PC-3 (cell line): Measurements from ENCODE around the gene OR9I1. TPM values are rescaled to one million over a fixed set of nuclear protein-coding genes. Genes with fewer than 3 reads are reported as not detected.

Source experiments
- ATAC-seq: fragments of 200-7000 bp; cut with Tn5 transposase; 2 replicates; pipeline ENCODE4 v1.9.1; 2020; ENCODE audit warnings: mild to moderate bottlenecking, moderate library complexity
- BruUV-seq: library from RNA; stranded (reverse); fragments of 400-500 nt; replicated peaks from 2 replicates; lab custom pipeline; 2021; lab: Mats Ljungman, UMichigan
- CTCF ChIA-PET: fragments of 300-600 bp; sonication (Branson Sonifier 250); formaldehyde crosslinking; loops from one replicate; lab custom pipeline; 2022; ENCODE audit warnings: antibody characterized with exemption; lab: Charles Lee
- POLR2A ChIA-PET: fragments of 300-600 bp; sonication (Branson Sonifier 250); formaldehyde crosslinking; loops from one replicate; lab custom pipeline; 2022; ENCODE audit warnings: antibody characterized with exemption; ENCODE audit not compliant: unreplicated experiment; lab: Charles Lee
- DNase-seq: peaks from one replicate; pipeline ENCODE4 v3.0.0-alpha.2; 2015
- H2AFZ ChIP-seq: fragments of 300-600 bp; sonication (generic); 2 replicates; pipeline ENCODE4 v1.6.0; 2016; ENCODE audit warnings: antibody characterized with exemption, low read length
- H3F3A ChIP-seq: fragments of 300-600 bp; sonication (generic); one replicate; pipeline ENCODE4 v1.6.0; 2017; ENCODE audit warnings: antibody characterized with exemption, low read length, control low read depth, mild to moderate bottlenecking; ENCODE audit not compliant: unreplicated experiment
- H3K27ac ChIP-seq: fragments of 300-600 bp; sonication (generic); 2 replicates; pipeline ENCODE4 v1.5.1; 2016; ENCODE audit warnings: mild to moderate bottlenecking, low read length
- H3K27me3 ChIP-seq: fragments of 300-600 bp; sonication (generic); 2 replicates; pipeline ENCODE4 v1.6.1; 2016; ENCODE audit warnings: low read length, mixed read lengths
- H3K36me3 ChIP-seq: fragments of 300-600 bp; sonication (generic); 2 replicates; pipeline ENCODE4 v1.6.1; 2016; ENCODE audit warnings: low read depth, mixed run types, low read length, mixed read lengths
- H3K4me1 ChIP-seq: fragments of 300-600 bp; sonication (generic); 2 replicates; pipeline ENCODE4 v1.5.1; 2016; ENCODE audit warnings: low read length; ENCODE audit not compliant: insufficient read depth
- H3K4me2 ChIP-seq: fragments of 300-600 bp; sonication (generic); 2 replicates; pipeline ENCODE4 v1.6.0; 2016; ENCODE audit warnings: low read length
- H3K4me3 ChIP-seq: fragments of 300-600 bp; sonication (generic); 2 replicates; pipeline ENCODE4 v1.5.1; 2016; ENCODE audit warnings: mild to moderate bottlenecking, low read length, mixed read lengths
- H3K79me2 ChIP-seq: fragments of 300-600 bp; sonication (generic); 2 replicates; pipeline ENCODE4 v1.6.1; 2017; ENCODE audit warnings: low read length, mixed read lengths
- H3K9ac ChIP-seq: fragments of 300-600 bp; sonication (generic); 2 replicates; pipeline ENCODE4 v1.6.0; 2016; ENCODE audit warnings: mild to moderate bottlenecking, low read length
- H3K9me2 ChIP-seq: fragments of 300-600 bp; sonication (generic); replicated peaks from 2 replicates; pipeline ENCODE4 v1.6.1; 2016; ENCODE audit warnings: mixed run types, low read length, mixed read lengths
- H3K9me3 ChIP-seq: fragments of 300-600 bp; sonication (generic); 2 replicates; pipeline ENCODE4 v1.6.1; 2016; ENCODE audit warnings: low read length, mixed read lengths
- H4K20me1 ChIP-seq: fragments of 300-600 bp; sonication (generic); 2 replicates; pipeline ENCODE4 v1.6.1; 2016; ENCODE audit warnings: low read length, mixed read lengths
- CTCF ChIP-seq: fragments of 300-600 bp; sonication (generic); conservative IDR thresholded peaks from 2 replicates; pipeline ENCODE4 v1.5.1; 2017; ENCODE audit warnings: antibody characterized with exemption, low read depth, mild to moderate bottlenecking, low read length
- EZH2 ChIP-seq: fragments of 300-600 bp; sonication (generic); IDR thresholded peaks from one replicate; pipeline ENCODE4 v1.6.1; 2017; ENCODE audit warnings: antibody characterized with exemption, mild to moderate bottlenecking, low read length; ENCODE audit not compliant: unreplicated experiment
- EZH2phosphoT487 ChIP-seq: fragments of 300-600 bp; sonication (generic); IDR thresholded peaks from 2 replicates; pipeline ENCODE4 v1.6.1; 2018; ENCODE audit warnings: mild to moderate bottlenecking, antibody characterized with exemption, low read length, borderline replicate concordance
- intact Hi-C: fragments of 100-400 bp; cut with micrococcal nuclease; formaldehyde crosslinking; loops from 2 replicates; pipeline ENCODE4 v1.9.0; 2023
- total RNA-seq: library from RNA; depleted of rRNA; stranded (reverse); fragments of >200 nt; gene quantifications from 2 replicates; pipeline ENCODE4 v1.2.3, GENCODE V29; 2014; rRNA removed

OR9I1 gene
- total RNA-seq, 1 experiment from 2014 or later: not detected

GRCh38 chr11:58070585-58070984 lies 54.7 kb downstream of the OR9I1 start:
- no peak for DNase-seq
- H3K9me3 ChIP-seq: no peaks in the 10 kb centered on the region
- ChIA-PET POLR2A (no interaction called here), CTCF (no interaction called here)
- H3K9ac ChIP-seq: no peak overlapping the region
- no peak for ATAC-seq
- TF ChIP-seq EZH2 (no peak), CTCF (no peak), EZH2phosphoT487 (no peak)
- no peaks in the 10 kb centered on the region for H3K36me3 ChIP-seq
- H3K4me2 ChIP-seq: no peak overlapping the region
- no peaks in the 10 kb centered on the region for H3K79me2 ChIP-seq
- no peak overlapping the region for H3K4me3 ChIP-seq
- H3F3A ChIP-seq: no peaks in the 10 kb centered on the region
- H3K4me1 ChIP-seq: no peaks in the 10 kb centered on the region
- intact Hi-C loops: no loop called here
- H3K9me2 ChIP-seq: no peaks in the 10 kb centered on the region
- BruUV-seq: no TSS peak
- no peaks in the 10 kb centered on the region for H4K20me1 ChIP-seq
- H3K27me3 ChIP-seq: peaks cover 6% of the 10 kb centered on the region; the same call in 1 of the 2 replicates
- no peak overlapping the region for H3K27ac ChIP-seq
- no peak overlapping the region for H2AFZ ChIP-seq

GRCh38 chr11:58068655-58069054 lies 56.7 kb downstream of the OR9I1 start:
- no peaks in the 10 kb centered on the region for H3K9me2 ChIP-seq
- no peaks in the 10 kb centered on the region for H4K20me1 ChIP-seq
- CTCF ChIA-PET: interaction anchor here (0.6 kb wide), 1 partner anchor 69 kb away, joined by 3 read pairs; no protein-coding TSS in a partner anchor
- ATAC-seq: no peak
- H3K4me1 ChIP-seq: no peaks in the 10 kb centered on the region
- POLR2A ChIA-PET: no interaction called here
- TF ChIP-seq CTCF: peak; percentile 32; the same call in 1 of the 2 replicates
- TF ChIP-seq EZH2phosphoT487: no peak
- no peak for TF ChIP-seq EZH2
- no peak overlapping the region for H3K9ac ChIP-seq
- no peaks in the 10 kb centered on the region for H3K9me3 ChIP-seq
- peaks cover 17% of the 10 kb centered on the region; the same call in 1 of the 2 replicates for H3K27me3 ChIP-seq
- H3F3A ChIP-seq: no peaks in the 10 kb centered on the region
- H3K4me3 ChIP-seq: no peak overlapping the region
- no peak overlapping the region for H3K4me2 ChIP-seq
- intact Hi-C loops: no loop called here
- H3K27ac ChIP-seq: no peak overlapping the region
- no TSS peak for BruUV-seq
- no peak for DNase-seq
- H3K79me2 ChIP-seq: no peaks in the 10 kb centered on the region
- no peaks in the 10 kb centered on the region for H3K36me3 ChIP-seq
- no peak overlapping the region for H2AFZ ChIP-seq

- no peak overlapping the region for H3K9ac ChIP-seq
- ATAC-seq: no peak
Observed at GRCh38 chr11:58067685-58068084, 57.6 kb downstream of the OR9I1 start.

More at GRCh38 chr11:58067685-58068084, 57.6 kb downstream of the OR9I1 start:
- H3K9me2 ChIP-seq: no peaks in the 10 kb centered on the region
- H2AFZ ChIP-seq: no peak overlapping the region
- no peak overlapping the region for H3K27ac ChIP-seq
- intact Hi-C loops: no loop called here
- no peaks in the 10 kb centered on the region for H3K36me3 ChIP-seq
- no peaks in the 10 kb centered on the region for H3K9me3 ChIP-seq
- H3K27me3 ChIP-seq: peaks cover 18% of the 10 kb centered on the region; the same call in 1 of the 2 replicates
- ChIA-PET CTCF (no interaction called here), POLR2A (no interaction called here)
- no peaks in the 10 kb centered on the region for H3K79me2 ChIP-seq
- H3F3A ChIP-seq: no peaks in the 10 kb centered on the region
- no peaks in the 10 kb centered on the region for H4K20me1 ChIP-seq
- no peak overlapping the region for H3K4me2 ChIP-seq
- H3K4me3 ChIP-seq: no peak overlapping the region
- H3K4me1 ChIP-seq: no peaks in the 10 kb centered on the region
- BruUV-seq: no TSS peak
- peak; percentile 22 for DNase-seq
- TF ChIP-seq CTCF: no peak
- no peak for TF ChIP-seq EZH2
- no peak for TF ChIP-seq EZH2phosphoT487

Other genes with a start within 250 kb of the OR9I1 start
- not detected in 2 replicates for gene OR9Q1, start 101.6 kb downstream of the OR9I1 start, total RNA-seq
- gene OR6Q1, start 94.6 kb downstream of the OR9I1 start, total RNA-seq: not detected in 2 replicates
- gene OR9Q2, start 63.5 kb upstream of the OR9I1 start, total RNA-seq: not detected in 2 replicates
- gene OR1S2, start 78.6 kb upstream of the OR9I1 start, total RNA-seq: not detected in 2 replicates
- gene OR1S1, start 87.2 kb upstream of the OR9I1 start, total RNA-seq: not detected in 2 replicates
- gene OR10Q1, start 103.4 kb upstream of the OR9I1 start, total RNA-seq: not detected in 2 replicates
- gene OR10W1, start 142.7 kb upstream of the OR9I1 start, total RNA-seq: not detected in 2 replicates
- gene OR5B17, start 233.5 kb upstream of the OR9I1 start, total RNA-seq: not detected in 2 replicates